Brain pericyte (primary cell): ENCODE data around the gene HMGCS2.
A peak's percentile ranks its signal among the peaks of the same experiment; 100 is the strongest.

ENCODE experiments used
- DNase-seq: peaks from one replicate; pipeline ENCODE4 v3.0.0-alpha.2; 2012; ENCODE audit warnings: low read depth, low spot score

HMGCS2 gene

DNA sequence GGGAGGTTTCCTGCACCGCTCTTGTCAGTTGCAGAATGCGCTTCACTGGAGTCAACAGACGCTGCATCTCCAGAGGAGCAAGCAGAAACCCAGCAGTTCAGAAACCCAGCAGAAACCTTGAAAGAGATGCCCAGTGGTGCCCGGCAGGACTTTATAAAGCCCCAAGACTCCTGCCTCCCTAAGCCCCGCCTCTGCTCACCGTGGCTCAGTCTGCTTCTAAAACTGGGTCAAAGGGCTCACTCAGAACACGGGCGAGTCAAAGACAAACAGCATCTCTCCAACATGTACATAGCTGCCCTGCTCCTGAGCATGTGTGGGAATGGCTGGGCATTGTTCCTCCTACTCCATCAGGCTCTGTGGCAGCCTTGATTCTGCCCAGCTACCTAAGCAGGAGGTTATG lies at the start of gene HMGCS2:
HMGCS2 (minus strand) TSS at position 128 of the 400 bp plus-strand sequence; CDS start at position 67, 61 bp downstream.
- no peak for DNase-seq

DNA sequence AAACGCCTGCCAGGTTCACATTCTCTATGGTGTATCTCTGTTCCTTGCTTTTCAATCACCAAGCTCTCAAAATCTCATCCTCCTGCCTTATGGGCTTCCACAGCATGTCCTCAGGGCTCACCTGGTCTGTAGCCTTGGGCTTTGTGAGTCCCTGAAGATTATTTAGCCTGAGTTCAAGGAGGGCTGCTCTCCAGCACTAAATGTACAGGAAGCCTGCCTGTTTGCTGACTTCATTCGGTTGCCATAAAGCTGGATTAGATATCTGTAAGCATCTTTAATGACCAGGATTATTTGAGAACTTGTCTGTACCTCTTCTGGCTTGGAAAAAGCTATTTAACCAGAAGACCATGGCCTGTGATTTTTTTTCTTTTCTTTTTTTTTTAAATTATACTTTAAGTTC lies 49.5 kb upstream of the HMGCS2 start:
- DNase-seq: no peak

GRCh38 chr1:119816407-119816806 lies 47.7 kb upstream of the HMGCS2 start:
- no peak for DNase-seq

DNA sequence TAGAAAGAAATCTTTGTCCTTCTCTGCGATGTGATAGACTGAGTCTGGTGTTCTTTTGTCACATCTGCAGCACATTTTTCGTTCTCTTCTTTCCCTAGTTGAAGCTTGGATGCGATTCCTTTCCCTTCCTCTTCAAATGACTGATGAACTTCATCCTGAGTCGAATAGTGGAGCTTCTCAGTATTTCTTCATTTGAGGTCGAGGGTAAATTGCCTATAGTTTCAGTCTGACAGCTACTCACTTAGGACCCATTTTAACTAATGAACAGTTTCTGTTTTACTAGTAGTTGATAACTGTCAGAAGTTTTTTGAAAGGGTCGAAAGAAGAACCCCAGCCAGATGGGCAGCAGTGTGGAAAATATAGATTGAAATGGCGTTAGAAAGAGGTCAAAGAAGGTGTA lies 47.2 kb upstream of the HMGCS2 start:
- DNase-seq: no peak

DNA sequence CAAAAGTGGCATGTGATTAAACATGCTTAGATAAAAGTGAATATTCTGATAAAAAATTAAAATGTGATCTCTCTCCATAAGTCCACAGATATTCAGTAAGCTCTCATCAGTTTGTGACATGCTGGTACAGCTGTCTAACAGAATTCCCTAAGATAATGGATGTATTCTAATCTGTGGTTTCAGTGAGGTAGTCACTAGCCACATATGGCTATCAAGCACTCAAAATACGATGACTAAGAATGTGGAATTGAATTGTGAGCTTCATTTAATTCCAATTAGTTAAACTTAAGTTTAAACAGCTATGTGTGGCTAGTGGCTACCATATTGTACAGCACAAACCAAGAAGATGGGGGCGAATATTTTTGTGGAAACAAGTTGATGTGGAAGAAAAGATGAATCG lies 46.7 kb upstream of the HMGCS2 start:
- no peak for DNase-seq

DNA sequence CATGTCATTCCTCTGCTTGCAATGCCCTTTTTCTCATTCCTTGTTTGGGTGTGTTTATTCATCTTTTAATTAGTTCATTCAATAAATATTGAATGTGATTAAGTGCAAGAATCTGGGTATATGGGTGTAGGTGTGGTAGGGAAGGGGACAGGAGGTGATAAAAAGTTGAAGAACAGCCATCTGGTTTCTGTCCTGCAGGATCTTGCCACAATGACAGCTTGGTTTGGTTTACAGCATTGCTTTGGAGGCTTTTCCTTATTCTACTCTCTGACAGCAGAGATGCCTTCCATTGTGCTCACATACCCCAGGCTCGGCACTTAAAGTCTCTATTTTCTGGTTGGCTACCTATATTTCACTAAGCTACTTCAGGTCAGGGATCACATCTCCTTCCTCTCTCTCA lies 45.6 kb upstream of the HMGCS2 start:
- DNase-seq: no peak

DNA sequence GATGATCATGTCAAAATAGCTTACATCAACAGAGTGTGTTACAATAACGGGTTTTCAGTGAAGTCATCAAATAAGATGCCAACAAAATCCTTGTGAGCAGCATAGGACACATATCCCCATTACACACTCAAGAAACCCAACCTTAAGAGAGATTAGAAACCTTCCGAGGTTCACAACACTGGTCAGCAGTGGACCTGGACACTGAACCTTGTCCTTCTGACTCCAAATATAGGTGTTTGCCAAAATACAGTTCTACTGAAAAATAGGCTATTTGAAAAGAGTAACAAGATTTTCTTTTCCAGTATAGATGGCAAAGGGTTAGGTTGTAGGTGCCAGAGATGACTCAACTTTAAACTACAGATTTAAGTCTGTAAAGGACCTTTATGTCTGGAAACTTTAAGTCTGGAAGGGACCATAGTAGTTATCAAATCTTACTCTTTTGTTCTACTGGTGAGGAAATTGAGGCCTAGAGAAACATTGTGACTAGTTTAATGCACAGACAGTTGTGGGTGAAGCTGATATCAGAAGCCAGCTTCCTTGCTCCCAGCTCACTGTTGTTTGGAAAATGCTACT lies 43.4 kb upstream of the HMGCS2 start:
- no peak for DNase-seq

DNA sequence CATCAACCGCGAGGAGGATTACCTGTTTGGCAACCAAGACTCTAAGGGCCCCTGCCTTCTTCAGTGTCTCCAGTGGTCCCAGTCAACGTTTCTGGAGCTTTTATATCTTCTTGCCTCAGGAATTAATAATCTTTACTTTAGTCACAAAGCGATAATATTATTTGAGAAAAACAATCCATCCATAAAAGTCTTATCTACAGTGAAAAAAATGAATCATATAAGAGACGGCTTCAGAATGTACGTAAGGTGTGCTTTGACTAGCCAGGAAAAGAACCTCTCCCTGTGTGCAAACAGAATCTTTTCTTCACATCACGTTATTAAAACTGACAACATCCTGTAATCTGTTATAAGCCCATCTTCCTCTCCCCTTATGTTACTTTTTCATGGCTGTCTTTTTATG lies 42.7 kb upstream of the HMGCS2 start, which contains the start of gene REG4:
REG4 (minus strand) TSS at position 74 of the 400 bp plus-strand sequence. CDS start 2,691 bp downstream, outside the sequence.
- DNase-seq: no peak

DNA sequence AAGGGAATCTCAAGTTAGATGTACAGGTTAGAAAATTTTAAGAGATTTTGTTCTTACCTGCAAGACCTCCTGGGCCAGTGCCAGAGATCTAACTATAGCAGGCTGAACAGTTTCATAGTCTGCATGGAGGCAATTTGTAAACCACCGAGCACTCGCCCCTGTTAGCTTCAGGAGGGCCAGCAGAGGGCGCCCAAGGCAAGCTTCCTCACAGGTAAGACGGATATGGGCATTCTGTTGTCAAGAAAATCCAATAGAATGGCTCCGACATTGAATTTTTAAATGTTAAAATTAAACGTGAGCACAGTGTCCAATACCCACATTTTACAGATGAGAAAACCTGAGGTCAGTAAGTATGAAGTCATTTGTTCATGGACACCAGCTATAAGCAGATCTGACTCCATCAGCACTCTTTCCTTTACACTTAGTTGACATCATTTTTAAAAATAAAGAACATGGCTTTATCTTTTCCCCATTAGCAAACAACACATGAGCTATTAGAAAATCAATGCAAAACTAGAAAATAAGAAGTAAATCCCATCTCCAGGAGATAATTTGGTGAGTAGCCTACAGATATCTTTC lies 40.4 kb upstream of the HMGCS2 start:
- DNase-seq: peak; percentile 5

- DNase-seq: no peak
Measured at GRCh38 chr1:119808491-119808890, 39.8 kb upstream of the HMGCS2 start.

GRCh38 chr1:119806489-119806888 lies 37.8 kb upstream of the HMGCS2 start:
- DNase-seq: no peak

- no peak for DNase-seq
Measured at GRCh38 chr1:119805746-119806145, 37.0 kb upstream of the HMGCS2 start.

GRCh38 chr1:119805247-119805646 lies 36.5 kb upstream of the HMGCS2 start:
- DNase-seq: no peak

GRCh38 chr1:119799599-119800177 lies 31.0 kb upstream of the HMGCS2 start:
- DNase-seq: no peak

DNA sequence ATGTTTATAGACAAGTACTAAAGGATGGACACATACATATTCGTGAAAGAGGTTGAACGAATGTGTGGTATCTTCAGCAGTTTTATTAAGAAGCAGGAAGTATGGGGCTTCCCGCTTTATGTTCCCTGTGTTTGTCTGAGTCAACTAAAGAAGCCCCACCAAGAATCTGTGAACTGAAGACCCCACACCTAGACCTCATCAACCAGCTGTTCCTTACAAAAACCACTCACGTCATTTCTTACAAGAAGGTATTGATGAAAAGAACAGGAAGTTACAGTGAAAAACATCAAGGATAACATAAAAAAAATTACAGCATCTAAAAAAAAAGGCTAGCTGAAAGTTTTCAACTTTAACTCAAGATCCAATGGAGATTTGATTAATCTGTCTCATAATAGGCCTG lies 30.3 kb upstream of the HMGCS2 start:
- DNase-seq: no peak

DNA sequence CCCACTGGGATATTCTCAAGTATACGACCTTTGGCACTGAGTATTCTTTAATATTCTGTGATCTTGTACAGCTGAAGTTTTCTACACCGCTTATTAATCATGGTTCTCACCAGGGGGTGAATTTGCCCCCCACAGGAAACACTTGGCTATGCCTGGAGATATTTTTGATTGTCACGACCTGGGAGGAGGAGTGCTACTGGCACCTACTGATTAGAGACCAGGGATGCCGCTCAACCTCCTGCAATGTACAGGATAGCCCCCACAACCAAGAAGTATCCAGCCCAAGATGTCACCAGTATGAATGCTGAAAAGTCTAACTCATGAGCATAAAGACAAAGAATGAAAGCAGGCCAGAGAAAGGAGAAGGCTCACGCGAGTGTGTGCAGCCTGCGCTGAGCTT lies 28.9 kb upstream of the HMGCS2 start:
- no peak for DNase-seq

DNA sequence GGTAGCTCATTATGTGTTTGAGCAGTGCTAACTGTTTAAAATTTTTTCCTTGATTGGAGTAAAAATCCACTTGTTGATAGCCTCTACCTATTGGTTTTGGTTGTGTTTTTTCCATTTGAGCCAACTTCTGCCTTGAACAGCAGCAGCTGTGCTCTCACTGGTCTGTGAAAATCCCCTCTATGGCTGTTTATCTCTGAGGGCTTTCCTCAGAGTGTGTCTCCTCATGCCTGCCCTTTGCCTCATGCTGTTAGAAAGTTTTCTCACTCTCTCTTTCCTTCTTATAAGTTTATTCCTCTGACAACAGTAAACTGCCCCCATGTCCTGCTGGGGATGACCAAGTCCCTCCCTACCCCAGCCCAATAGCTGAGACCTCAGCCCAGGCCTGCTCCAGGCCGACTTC lies 28.5 kb upstream of the HMGCS2 start:
- no peak for DNase-seq

- DNase-seq: no peak
Measured at GRCh38 chr1:119795261-119796200, 26.8 kb upstream of the HMGCS2 start.

DNA sequence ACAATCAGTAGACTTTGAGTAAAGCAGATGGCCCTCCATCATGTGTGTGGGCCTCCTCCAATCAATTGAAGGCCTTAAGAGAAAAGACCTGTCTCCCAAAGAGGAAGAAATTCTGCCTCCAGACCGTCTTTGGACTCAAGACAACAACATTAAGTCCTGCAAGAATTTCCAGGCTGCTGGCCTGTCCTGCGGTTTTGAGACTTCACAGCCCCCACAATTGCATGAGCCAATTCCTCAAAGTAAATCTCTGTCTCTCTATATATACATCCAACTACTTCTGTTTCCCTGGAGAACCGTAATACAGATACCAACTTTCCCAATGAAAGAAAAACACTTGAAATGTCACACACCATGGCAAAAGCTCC lies 26.2 kb upstream of the HMGCS2 start:
- no peak for DNase-seq

GRCh38 chr1:119794230-119794875 lies 25.6 kb upstream of the HMGCS2 start:
- no peak for DNase-seq

- no peak for DNase-seq
Measured at GRCh38 chr1:119791377-119791776, 22.7 kb upstream of the HMGCS2 start.
